Left lung (tissue), 10 donors: ENCODE results near the gene EPHA2. TPM values are rescaled to one million over a fixed set of nuclear protein-coding genes. Genes with fewer than 3 reads are reported as not detected.

Experiments used
- ATAC-seq: fragments of 200-7000 bp; cut with Tn5 transposase; one replicate; pipeline ENCODE4 v1.9.1; 2020; ENCODE audit warnings: moderate library complexity
- DNase-seq, 4 donors: peaks; one replicate each; pipeline ENCODE4 v3.0.0-alpha.2; 2013 to 2020
- H3K27ac ChIP-seq, 2 donors: fragments of 200-600 bp; sonication (generic) in 1 of 2; one replicate each; pipeline versions ENCODE4 v1.5.0 to v1.8.0; 2020 to 2021
- H3K27me3 ChIP-seq, 2 donors: fragments of 200-600 bp; sonication (generic) in 1 of 2; one replicate each; pipeline versions ENCODE4 v1.5.0 to v1.8.0; 2020 to 2021
- H3K36me3 ChIP-seq, 2 donors: fragments of 200-600 bp; sonication (generic) in 1 of 2; one replicate each; pipeline versions ENCODE4 v1.5.0 to v1.8.0; 2020 to 2021
- H3K4me1 ChIP-seq, 2 donors: fragments of 200-600 bp; one replicate each; pipeline ENCODE4 v1.8.0; 2021
- H3K4me3 ChIP-seq, 2 donors: fragments of 200-600 bp; sonication (generic) in 1 of 2; one replicate each; pipeline versions ENCODE4 v1.5.0 to v1.8.0; 2020 to 2021; ENCODE audit warnings: mild to moderate bottlenecking in 1 of 2
- H3K9me3 ChIP-seq, 2 donors: fragments of 200-600 bp; sonication (generic) in 1 of 2; one replicate each; pipeline versions ENCODE4 v1.5.0 to v1.8.0; 2020 to 2021
- intact Hi-C, 2 donors: fragments of 100-400 bp; cut with DNase I; formaldehyde crosslinking; loops; one replicate each; pipeline versions ENCODE4 v1.11.2 to v1.14.2; 2022
- polyA plus RNA-seq, 6 donors: library from polyadenylated mRNA; unstranded; fragments of 120-200 nt; gene quantifications; one replicate each; pipeline ENCODE4 v1.2.1, GENCODE V29; 2013; ENCODE audit not compliant: insufficient read length in 6 of 6
- total RNA-seq, 2 donors: library from RNA; stranded (reverse); fragmentation: NEBNext Ultra II Directional; extraction: Animal tissue kit (Norgen Biotek cat#: 25700); gene quantifications; one replicate each; pipeline ENCODE4 v1.2.1, GENCODE V29; 2021
- TF ChIP-seq, protein P1 (sequence below), 2 donors: fragments of 200-600 bp; sonication (generic) in 1 of 2; IDR thresholded peaks; one replicate each; pipeline versions ENCODE4 v1.5.0 to v1.8.0; 2021; ENCODE audit warnings: antibody characterized with exemption in 2 of 2
- donor health status: DM: no; HTN: yes; CAD: no.
- donor health status: DM: no; HTN: no; CAD: no.

Gene EPHA2
- total and polyA plus RNA-seq, 8 donors, result 12.6 to 62.6 (median 33.9) TPM

DNA sequence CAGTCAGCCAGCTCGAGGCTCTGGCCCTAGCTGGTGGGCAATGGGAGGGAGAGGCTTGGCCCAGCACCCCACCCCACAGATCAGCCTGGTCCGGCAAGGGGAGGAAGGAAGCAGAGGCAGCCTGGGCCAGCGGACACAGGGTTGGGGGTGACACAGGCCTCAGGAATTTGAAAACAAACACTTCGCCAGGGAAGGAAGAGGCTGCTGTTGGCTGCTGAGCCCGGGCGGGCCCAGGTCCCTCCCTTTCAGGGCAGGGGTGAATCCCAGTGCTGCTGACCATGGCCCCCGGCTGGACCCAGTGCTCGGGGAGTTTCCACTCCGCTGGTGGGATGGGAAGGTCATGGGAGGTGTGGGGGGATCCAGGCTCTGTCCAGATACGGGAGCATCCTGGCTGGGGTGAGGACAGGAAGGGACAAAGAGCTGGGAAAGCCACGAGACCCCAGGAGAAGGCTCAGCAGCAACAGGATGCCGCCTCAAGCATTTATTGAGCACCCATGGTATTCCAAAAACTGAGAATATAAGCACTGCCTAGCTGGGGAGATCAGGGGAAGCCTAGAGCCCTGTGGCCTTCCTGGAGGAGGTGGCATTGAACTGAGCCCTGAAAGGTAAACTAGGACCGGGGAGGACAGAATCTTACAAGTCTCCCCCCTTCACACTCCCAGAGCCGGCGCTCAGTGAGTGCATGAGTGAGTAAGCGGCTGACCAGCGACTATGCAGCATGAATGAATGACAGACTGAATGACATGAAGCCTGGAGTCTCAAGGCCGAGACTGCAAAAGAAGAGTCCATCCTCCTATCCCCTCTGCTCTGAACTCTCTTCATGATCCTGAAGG, 26.2 kb upstream of the EPHA2 start:
- Histone ChIP-seq H3K27me3 (no peaks in the 10 kb centered on the region), H3K4me3 (no peak overlapping the region), H3K27ac (peak overlapping the region; percentile 81 to 85), H3K4me1 (peaks cover 24 to 29% of the 10 kb centered on the region in 2 donors), H3K36me3 (no peaks in the 10 kb centered on the region), H3K9me3 (no peaks in the 10 kb centered on the region)
- TF ChIP-seq, protein P1, sequence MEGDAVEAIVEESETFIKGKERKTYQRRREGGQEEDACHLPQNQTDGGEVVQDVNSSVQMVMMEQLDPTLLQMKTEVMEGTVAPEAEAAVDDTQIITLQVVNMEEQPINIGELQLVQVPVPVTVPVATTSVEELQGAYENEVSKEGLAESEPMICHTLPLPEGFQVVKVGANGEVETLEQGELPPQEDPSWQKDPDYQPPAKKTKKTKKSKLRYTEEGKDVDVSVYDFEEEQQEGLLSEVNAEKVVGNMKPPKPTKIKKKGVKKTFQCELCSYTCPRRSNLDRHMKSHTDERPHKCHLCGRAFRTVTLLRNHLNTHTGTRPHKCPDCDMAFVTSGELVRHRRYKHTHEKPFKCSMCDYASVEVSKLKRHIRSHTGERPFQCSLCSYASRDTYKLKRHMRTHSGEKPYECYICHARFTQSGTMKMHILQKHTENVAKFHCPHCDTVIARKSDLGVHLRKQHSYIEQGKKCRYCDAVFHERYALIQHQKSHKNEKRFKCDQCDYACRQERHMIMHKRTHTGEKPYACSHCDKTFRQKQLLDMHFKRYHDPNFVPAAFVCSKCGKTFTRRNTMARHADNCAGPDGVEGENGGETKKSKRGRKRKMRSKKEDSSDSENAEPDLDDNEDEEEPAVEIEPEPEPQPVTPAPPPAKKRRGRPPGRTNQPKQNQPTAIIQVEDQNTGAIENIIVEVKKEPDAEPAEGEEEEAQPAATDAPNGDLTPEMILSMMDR (IDR thresholded peaks at IDR 0.05), result no peak
- intact Hi-C loops, result no loop called here
- ATAC-seq (peak; percentile 86), DNase-seq (peak; percentile 80 to 93 (median 89))

DNA sequence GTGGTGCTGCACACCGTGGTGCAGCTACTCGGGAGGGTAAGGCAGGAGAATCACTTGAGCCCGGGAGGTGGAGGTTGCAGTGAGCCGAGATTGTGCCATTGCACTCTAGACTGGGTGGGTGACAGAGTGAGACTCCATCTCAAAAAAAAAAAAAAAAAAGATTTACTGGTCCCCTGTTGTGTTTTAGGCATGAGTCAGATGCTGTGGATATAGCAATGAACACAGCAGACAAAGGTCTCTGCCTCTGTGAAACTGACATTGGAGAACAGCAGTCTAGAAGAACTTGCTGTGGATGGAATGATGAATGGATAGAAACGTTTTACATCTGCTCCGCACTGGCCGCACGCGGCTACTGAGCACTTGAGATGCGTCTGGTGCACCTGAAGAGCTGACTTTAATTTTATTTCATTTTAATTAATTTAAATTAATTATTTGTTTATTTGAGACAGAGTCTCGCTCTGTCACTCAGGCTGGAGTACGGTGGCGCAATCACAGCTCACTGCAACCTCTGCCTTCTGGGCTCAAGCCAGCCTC, 24.5 kb upstream of the EPHA2 start:
- DNase-seq (no peak), ATAC-seq (no peak)
- Histone ChIP-seq H3K9me3 (no peaks in the 10 kb centered on the region), H3K27ac (no peak overlapping the region), H3K4me3 (no peak overlapping the region), H3K27me3 (no peaks in the 10 kb centered on the region), H3K4me1 (peaks cover 37 to 46% of the 10 kb centered on the region in 2 donors), H3K36me3 (no peaks in the 10 kb centered on the region)
- TF ChIP-seq, protein P1 (IDR thresholded peaks at IDR 0.05), result no peak
- intact Hi-C loops, result no loop called here

GRCh38 chr1:16178596-16179497, 23.0 kb upstream of the EPHA2 start:
- DNase-seq, result no peak
- no peaks in the 10 kb centered on the region for H3K27me3 ChIP-seq
- H3K27ac ChIP-seq, result peak overlapping the region; percentile 3 to 8
- peak; percentile 22 for ATAC-seq
- no peaks in the 10 kb centered on the region for H3K36me3 ChIP-seq
- no peak overlapping the region for H3K4me3 ChIP-seq
- TF ChIP-seq, protein P1 (IDR thresholded peaks at IDR 0.05), result no peak
- no peaks in the 10 kb centered on the region for H3K9me3 ChIP-seq
- peaks cover 38 to 60% of the 10 kb centered on the region in 2 donors for H3K4me1 ChIP-seq
- intact Hi-C loops, result no loop called here

DNA sequence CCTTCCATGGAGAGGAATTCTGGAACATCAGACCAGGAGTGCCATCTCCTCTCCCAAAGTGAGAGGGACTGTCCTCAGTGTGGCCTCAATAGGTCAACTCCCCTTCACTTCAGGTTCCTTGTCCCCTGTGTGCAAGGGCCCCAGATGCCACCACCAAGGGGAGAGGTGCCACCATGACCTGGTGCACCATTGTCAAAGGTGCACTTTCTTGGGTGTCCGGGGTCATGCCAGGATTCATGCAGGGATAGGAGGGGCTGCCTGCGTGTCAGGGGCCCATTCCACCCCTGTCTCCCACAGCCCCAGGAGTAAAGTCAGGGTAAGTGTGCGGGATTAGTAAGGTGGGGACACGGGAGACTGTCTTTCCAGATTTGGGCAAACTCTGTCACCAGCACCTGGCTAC, 21.4 kb upstream of the EPHA2 start:
- no peaks in the 10 kb centered on the region for H3K9me3 ChIP-seq
- H3K27me3 ChIP-seq, result no peaks in the 10 kb centered on the region
- intact Hi-C loops, result no loop called here
- no peak for ATAC-seq
- no peak overlapping the region for H3K27ac ChIP-seq
- no peak overlapping the region for H3K4me3 ChIP-seq
- H3K4me1 ChIP-seq, result peaks cover 38 to 62% of the 10 kb centered on the region in 2 donors
- no peak for DNase-seq
- no peaks in the 10 kb centered on the region for H3K36me3 ChIP-seq
- TF ChIP-seq, protein P1 (IDR thresholded peaks at IDR 0.05), result no peak
